ENCODE measurements around the gene GSK3A.

- TF ChIP-seq CTCF (IDR thresholded peaks at IDR 0.05) (no peak), POLR2A (IDR thresholded peaks at IDR 0.05) (no peak)
These were observed 13.8 kb downstream of the GSK3A start for GRCh38 chr19:42228641-42229040.

Data from Peyer's patch (tissue), 4 donors.